ENCODE results near the gene KCNE4. TPM values are rescaled to one million over a fixed set of nuclear protein-coding genes. Genes with fewer than 3 reads are reported as not detected.
A peak's percentile ranks its signal among the peaks of the same experiment; 100 is the strongest.

KCNE4 gene
- total RNA-seq, 1 donor from 2014 or later: not detected

DNA sequence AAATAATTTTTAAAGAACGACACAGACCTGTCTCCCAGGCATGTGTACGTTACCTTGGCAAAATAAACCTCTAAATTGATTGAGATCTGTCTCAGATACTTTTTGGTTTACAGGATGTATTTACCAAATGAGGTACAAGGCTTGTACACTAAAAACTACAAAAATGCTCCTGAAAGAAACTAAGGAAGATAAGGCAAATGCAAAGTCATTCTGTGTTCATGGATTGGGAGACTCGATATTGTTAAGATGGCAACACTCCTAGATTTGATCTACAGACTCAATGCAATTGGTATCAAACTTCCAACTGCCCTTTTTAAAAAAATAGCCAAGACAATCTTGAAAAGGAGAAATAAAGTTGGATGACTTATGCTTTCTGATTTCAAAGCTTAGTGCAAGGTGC is 11.5 kb upstream of the KCNE4 start:
- DNase-seq (ENCODE audit: low read depth, low spot score): no peak

GRCh38 chr2:223041527-223042109 is 10.4 kb upstream of the KCNE4 start:
- peak; percentile 26 for DNase-seq (ENCODE audit: low read depth, low spot score)

GRCh38 chr2:223042284-223042683 is 9.7 kb upstream of the KCNE4 start:
- DNase-seq (ENCODE audit: low read depth, low spot score): no peak

- DNase-seq (ENCODE audit: low read depth, low spot score): no peak
Observed at GRCh38 chr2:223042704-223043118, 9.3 kb upstream of the KCNE4 start.

GRCh38 chr2:223043164-223043941 is 8.6 kb upstream of the KCNE4 start:
- no peak for DNase-seq (ENCODE audit: low read depth, low spot score)

- no peak for DNase-seq (ENCODE audit: low read depth, low spot score)
Observed at GRCh38 chr2:223044092-223044836, 7.7 kb upstream of the KCNE4 start.

GRCh38 chr2:223044916-223045700 is 6.9 kb upstream of the KCNE4 start:
- no peak for DNase-seq (ENCODE audit: low read depth, low spot score)

GRCh38 chr2:223046470-223047040 is 5.4 kb upstream of the KCNE4 start:
- DNase-seq (ENCODE audit: low read depth, low spot score): no peak

DNA sequence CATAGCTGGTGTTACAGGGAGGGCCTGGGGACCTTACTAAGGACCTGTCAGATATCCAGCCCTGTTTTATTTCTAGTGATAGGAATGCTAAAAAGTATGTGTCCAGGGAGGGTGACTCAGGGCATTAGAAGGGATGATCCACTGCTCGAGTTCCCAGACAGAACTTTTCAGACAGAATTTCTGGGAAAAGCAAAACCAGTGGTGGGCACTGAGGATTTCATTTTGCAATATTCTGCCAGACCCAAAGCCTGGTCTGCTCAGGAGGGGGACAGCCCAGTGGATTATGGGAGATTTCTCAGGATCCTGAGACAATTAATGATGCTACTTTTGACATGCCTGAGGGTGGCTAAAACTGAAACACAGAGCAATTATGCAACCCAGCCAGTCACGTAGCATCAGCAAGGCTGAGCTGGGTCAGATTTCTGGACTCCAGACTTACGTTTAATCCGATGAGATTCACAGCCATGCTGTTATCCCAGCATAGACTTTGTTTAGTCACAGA is 4.7 kb upstream of the KCNE4 start:
- DNase-seq (ENCODE audit: low read depth, low spot score): no peak

DNA sequence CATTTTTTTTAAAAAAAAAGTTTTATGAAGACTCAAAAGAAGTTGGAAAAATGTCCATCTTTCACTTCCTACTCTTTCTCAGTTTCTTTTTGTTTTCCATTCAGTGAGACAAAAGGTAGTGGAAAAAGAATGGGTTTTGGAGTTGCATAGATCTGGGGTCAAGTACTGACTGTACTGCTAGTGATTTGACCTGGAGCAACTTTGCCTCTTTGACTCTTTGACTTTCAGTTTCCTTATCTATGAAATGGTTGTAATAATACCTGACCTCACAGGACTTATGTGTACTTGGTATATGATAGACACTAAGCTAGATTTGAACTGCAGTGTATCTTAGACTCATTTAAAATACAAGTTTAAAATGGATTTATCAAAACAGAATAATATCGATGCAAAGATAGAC is 3.5 kb upstream of the KCNE4 start:
- DNase-seq (ENCODE audit: low read depth, low spot score): no peak

DNA sequence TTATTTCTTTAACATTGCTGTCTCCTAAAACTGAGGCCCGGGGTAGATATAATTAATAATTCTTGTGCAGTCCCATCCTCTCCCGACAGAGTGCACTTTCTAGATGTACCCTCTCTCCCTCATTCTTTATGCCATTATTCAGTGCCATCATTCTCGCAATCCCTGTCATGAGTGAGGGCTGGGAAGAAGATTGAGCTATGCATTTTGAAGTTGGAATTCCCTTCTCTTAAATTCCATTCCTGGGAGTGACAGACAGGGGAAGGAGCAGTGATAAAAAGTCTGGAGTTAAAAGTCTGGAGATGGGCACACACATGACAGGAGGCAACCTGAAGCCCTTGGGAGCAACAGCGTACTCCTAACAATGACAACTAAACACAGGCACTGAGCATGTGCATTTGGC is 2.6 kb upstream of the KCNE4 start:
- no peak for DNase-seq (ENCODE audit: low read depth, low spot score)

GRCh38 chr2:223050188-223050587 is 1.8 kb upstream of the KCNE4 start:
- DNase-seq (ENCODE audit: low read depth, low spot score): no peak

- DNase-seq (ENCODE audit: low read depth, low spot score): no peak
Observed at GRCh38 chr2:223050900-223051504, 988 bp upstream of the KCNE4 start.

DNA sequence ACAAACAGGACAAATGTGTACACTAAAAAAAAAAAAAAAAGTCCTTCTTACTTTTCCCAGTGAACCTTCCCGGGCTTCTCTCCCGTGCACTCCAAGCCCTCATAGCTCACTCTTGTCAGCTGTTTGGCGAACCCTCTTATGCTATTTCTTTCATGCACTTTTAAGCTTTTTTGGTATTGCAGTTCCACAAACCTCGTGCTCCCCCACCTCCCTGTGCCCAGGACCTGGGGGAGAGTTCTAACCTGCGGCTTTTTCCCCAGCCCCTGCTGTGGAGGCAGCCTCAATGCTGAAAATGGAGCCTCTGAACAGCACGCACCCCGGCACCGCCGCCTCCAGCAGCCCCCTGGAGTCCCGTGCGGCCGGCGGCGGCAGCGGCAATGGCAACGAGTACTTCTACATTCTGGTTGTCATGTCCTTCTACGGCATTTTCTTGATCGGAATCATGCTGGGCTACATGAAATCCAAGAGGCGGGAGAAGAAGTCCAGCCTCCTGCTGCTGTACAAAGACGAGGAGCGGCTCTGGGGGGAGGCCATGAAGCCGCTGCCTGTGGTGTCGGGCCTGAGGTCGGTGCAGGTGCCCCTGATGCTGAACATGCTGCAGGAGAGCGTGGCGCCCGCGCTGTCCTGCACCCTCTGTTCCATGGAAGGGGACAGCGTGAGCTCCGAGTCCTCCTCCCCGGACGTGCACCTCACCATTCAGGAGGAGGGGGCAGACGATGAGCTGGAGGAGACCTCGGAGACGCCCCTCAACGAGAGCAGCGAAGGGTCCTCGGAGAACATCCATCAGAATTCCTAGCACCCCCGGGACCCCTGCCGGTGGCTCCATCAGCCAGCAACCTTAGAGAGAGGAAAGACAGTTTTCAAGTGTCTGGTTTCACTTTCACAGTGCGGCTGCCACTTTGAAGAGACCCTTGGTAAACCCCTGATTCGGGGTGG is 826 bp downstream of the KCNE4 start:
- no peak for DNase-seq (ENCODE audit: low read depth, low spot score)

DNA sequence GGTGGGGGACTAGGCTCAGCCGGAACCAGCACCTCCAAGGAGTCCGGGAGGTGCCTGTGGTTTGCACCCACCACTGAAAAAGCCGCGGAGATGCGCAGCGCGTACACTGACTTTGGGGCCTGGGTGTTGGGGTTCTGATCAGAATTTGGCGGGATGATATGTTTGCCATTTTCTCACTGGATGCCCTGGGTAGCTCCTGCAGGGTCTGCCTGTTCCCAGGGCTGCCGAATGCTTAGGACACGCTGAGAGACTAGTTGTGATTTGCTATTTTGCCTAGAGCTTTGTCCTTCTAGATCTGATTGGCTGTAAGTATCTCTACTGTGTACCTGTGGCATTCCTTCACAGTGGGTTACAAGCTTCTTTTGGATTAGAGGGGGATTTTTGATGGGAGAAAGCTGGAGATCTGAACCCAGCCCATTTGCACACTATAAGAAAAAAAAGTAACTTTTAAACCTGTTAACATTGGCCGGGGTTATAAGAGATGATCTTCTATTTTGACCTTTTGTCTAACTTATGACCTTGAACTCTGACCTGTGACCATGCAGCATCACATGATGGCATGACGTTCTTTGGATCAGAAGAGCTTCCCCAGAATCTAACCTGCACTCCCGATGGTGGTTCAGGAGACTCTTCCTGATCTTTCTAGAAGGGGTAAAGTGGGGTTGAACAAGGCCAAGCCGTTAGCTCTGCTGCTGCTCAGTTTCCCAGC is 1.6 kb downstream of the KCNE4 start:
- no peak for DNase-seq (ENCODE audit: low read depth, low spot score)

GRCh38 chr2:223054193-223054781 is 2.3 kb downstream of the KCNE4 start:
- no peak for DNase-seq (ENCODE audit: low read depth, low spot score)

GRCh38 chr2:223055140-223055539 is 3.1 kb downstream of the KCNE4 start:
- DNase-seq (ENCODE audit: low read depth, low spot score): no peak

DNA sequence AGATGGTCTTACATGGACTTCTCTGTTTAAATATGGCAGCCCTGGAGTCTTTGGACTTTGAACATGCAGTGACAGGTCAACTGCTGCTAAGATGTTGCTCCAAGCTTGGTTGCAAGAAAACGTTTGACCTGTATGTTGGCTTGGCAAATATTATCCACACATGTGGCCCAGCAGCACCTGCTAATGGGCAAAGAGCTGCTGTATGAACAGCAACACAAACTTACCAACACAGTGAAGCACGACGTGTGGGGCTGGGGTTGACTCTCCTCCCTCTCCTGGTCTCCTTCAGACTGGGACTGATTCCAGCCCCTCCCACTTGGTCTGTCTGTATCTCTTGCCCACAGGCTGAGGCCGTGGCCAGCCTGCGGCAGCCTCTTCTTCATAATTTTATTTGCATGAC is 3.8 kb downstream of the KCNE4 start:
- DNase-seq (ENCODE audit: low read depth, low spot score): no peak
